Left lung (tissue), 8 donors: ENCODE results near the gene TRIM62. TPM values are rescaled to one million over a fixed set of nuclear protein-coding genes. Genes with fewer than 3 reads are reported as not detected.

Source experiments
- polyA plus RNA-seq, 6 donors: library from polyadenylated mRNA; unstranded; fragments of 120-200 nt; gene quantifications; one replicate each; pipeline ENCODE4 v1.2.1, GENCODE V29; 2013; ENCODE audit not compliant: insufficient read length in 6 of 6
- total RNA-seq, 2 donors: library from RNA; stranded (reverse); fragmentation: NEBNext Ultra II Directional; extraction: Animal tissue kit (Norgen Biotek cat#: 25700); gene quantifications; one replicate each; pipeline ENCODE4 v1.2.1, GENCODE V29; 2021
- donor health status: DM: no; HTN: yes; CAD: no.
- donor health status: DM: no; HTN: no; CAD: no.

TRIM62 gene
- total and polyA plus RNA-seq, 8 donors = 4.4 to 6.4 (median 5.9) TPM

Other genes with a start within 250 kb of the TRIM62 start
- gene RNF19B, start 217.2 kb downstream of the TRIM62 start, total RNA-seq = 10 to 100 TPM; 37.8 to 46.0 TPM
- gene RNF19B, start 217.2 kb downstream of the TRIM62 start, polyA plus RNA-seq = 10 to 100 TPM; 11.8 to 13.2 (median 12.5) TPM
- 100 to 1,000 TPM; 119 to 123 TPM for gene AK2, start 145.2 kb downstream of the TRIM62 start, total RNA-seq
- gene AK2, start 145.2 kb downstream of the TRIM62 start, polyA plus RNA-seq = 100 to 1,000 TPM; 157 to 188 (median 170) TPM
- 1 to 10 TPM; 2.3 to 5.1 TPM for gene AZIN2, start 100.9 kb downstream of the TRIM62 start, total RNA-seq
- gene AZIN2, start 100.9 kb downstream of the TRIM62 start, polyA plus RNA-seq = 10 to 100 TPM in 1 of 6 donors, 1 to 10 TPM in 5; 8.0 to 13.1 (median 9.1) TPM
- gene ZNF362, start 74.4 kb upstream of the TRIM62 start, total RNA-seq = 10 to 100 TPM; 25.9 to 32.3 TPM
- 10 to 100 TPM; 49.8 to 60.0 (median 54.6) TPM for gene ZNF362, start 74.4 kb upstream of the TRIM62 start, polyA plus RNA-seq
- not detected for gene A3GALT2, start 139.1 kb upstream of the TRIM62 start, total RNA-seq
- gene A3GALT2, start 139.1 kb upstream of the TRIM62 start, polyA plus RNA-seq = under 1 TPM in 3 of 6 donors, not detected in 3; 0.25 to 0.28 (median 0.25) TPM
- 100 to 1,000 TPM in 1 of 2 donors, 10 to 100 TPM in 1; 78.2 to 125 TPM for gene PHC2, start 249.1 kb upstream of the TRIM62 start, total RNA-seq
- gene PHC2, start 249.1 kb upstream of the TRIM62 start, polyA plus RNA-seq = 10 to 100 TPM; 79.1 to 93.1 (median 83.0) TPM